HG03039 (cell line): Measurements from ENCODE around the gene SEMA6D.

Experiments used
- ATAC-seq: cut with Tn5 transposase; IDR thresholded peaks from one replicate; pipeline ENCODE4 v1.9.1; 2021; ENCODE audit warnings: mild to moderate bottlenecking, moderate library complexity; ENCODE audit not compliant: unreplicated experiment

Gene SEMA6D

GRCh38 chr15:47741907-47742306 lies 24.6 kb downstream of the SEMA6D start:
- ATAC-seq = no peak

DNA sequence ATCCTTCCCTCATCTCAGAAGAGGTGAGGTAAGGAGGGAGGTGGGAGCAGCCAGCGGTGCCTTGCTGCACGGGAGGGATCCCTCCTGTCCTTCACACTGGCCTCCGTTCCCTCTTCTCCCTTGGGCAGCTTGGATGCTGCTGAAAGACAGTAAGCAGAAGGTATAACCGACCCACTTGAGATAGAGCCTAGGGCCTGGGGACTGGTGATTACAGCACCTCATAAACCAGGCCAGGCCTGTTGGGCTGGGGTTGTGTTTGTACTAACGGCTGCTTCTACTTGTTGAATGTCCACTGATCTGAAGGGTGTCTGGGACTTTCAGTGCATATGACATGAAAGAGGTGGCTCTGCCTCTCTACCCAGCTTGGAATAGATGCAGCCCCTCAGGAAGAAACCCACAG lies 25.0 kb downstream of the SEMA6D start:
- ATAC-seq = no peak

- ATAC-seq = no peak
Measured at GRCh38 chr15:47742742-47743141, 25.4 kb downstream of the SEMA6D start.

DNA sequence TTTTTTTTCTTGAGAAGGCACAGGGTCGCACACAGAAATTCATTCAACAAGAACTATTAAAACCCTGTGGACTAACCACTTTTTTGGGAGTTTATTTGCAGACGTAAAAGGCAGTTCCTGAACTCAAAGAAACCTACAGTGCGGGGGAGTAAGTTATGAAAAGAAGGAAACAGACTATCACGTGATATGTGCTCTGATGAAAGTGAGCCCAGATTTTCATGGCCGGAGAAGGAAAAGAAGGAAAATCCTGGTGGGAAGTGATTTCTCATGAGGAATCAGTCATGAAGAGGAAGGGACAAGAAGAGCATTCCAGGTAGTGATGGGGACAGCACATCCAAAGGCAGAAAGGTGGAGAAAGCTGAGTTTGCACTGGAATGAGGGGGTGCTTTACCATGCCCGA lies 26.1 kb downstream of the SEMA6D start:
- no peak for ATAC-seq

GRCh38 chr15:47743886-47744285 lies 26.6 kb downstream of the SEMA6D start:
- ATAC-seq = no peak

- no peak for ATAC-seq
Measured at GRCh38 chr15:47744496-47744895, 27.2 kb downstream of the SEMA6D start.

GRCh38 chr15:47744973-47745372 lies 27.7 kb downstream of the SEMA6D start:
- no peak for ATAC-seq

- ATAC-seq = no peak
Measured at GRCh38 chr15:47746516-47746915, 29.2 kb downstream of the SEMA6D start.

DNA sequence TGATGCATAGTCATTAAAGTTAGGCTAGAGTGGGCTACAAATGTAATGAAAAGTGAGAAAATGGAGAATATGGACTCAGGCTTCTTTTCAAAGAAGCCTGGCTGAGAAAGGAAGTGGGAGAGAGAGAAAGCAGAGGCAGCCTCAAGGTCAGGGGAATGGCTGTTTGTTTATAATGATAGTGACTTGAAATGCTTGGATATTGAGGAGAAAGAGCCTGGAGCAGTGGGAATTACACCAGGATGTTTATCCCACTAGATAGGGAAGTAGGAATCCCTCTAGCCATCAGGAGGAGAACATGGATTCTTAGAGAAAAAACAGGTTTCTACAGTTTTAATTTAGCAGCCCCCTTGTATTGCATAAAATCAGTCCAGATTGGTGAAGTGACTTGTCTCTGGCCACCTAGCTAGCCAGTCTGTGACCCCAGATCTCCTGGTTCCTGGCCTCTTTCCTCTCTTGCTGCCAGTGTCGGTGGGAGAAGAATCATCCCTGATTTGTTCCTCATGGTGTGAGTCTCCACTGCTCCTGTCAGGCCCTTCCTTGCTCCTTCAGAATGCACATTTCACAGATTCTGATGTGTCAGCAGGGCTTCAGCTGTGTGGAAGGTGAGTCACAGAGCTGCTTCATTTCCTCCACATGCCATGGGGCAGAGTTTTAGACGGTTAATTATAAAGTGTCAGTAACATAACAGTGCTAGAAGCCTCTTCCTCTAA lies 32.9 kb downstream of the SEMA6D start:
- ATAC-seq = no peak

- ATAC-seq = no peak
Measured at GRCh38 chr15:47750740-47751262, 33.5 kb downstream of the SEMA6D start.

DNA sequence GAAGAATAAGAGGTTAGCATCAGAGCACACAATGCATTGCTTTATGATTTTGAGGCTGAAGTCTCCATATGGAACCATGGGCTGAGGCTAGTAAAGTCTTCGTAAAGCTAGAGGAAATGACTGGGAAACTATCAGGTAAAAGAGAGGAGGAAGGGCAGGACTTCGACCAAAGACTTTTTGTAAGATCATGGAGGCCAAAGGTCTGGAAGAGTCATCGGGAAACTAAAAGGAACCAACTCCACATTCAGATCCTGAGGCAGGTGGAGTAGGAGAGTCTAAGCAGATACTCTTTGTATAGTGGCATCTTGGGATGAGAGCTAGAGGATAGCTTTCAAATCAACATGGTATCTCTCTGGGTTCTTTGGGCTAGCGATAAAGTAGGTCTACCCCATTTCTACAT lies 36.3 kb downstream of the SEMA6D start:
- ATAC-seq = no peak

GRCh38 chr15:47754312-47754711 lies 37.0 kb downstream of the SEMA6D start:
- no peak for ATAC-seq

GRCh38 chr15:47755941-47756340 lies 38.6 kb downstream of the SEMA6D start:
- no peak for ATAC-seq

GRCh38 chr15:47756872-47757271 lies 39.6 kb downstream of the SEMA6D start:
- no peak for ATAC-seq

DNA sequence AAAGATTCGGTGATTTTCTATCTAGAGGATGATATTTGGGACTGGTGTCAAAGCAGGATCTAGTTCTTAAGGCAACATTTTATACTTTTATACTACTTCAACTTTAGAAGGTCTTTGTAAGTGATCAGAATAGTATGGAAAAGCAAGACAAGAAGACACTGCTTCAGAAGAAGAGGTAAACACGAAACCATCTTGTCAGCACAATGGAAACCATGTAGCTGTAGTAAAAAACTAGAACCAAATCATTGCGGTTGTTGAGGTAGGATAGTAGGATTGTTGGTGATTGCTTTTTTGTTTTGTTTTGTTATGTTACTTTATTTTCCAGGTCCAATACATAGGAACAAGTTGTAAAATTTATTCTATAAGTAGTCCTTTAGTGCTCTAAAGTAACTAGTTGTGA lies 40.0 kb downstream of the SEMA6D start:
- no peak for ATAC-seq

DNA sequence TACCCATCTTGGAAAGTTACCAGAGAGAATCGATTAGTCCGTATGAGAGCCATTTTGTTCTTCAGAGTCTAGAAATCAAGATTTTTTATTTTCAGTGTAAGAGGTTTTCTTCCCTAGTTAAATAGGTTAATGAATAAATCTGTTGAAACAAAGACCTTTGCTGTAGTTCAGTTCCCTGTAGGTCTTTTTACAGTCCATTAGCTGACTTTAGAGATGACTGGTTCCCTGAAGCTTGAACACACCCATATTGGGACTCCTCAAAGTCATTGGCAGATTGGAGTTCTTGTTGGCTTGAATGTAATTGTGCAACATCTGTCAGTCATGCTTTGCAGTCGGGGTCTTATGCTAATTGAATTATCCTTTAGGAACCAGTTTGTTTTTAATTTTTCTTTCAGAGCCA lies 45.3 kb downstream of the SEMA6D start:
- ATAC-seq = no peak

- no peak for ATAC-seq
Measured at GRCh38 chr15:47764666-47765065, 47.4 kb downstream of the SEMA6D start.

DNA sequence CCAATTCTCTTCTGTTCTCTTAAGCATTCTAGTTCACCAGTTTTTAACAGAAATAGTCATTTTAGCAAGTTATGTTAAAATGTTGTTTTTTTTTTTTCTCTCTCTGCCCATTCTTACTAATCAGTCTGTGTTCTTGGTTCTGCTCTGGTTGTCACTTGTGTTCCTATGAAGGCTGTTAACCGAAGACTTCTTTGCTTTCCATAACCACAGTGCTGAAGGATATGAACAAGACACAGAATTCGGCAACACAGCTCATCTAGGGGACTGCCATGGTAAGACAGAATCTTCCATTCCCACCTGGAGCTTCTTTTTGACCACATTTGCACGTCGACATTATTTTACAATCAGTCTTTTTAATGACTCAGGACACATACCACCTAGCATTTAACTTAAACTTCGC lies 49.1 kb downstream of the SEMA6D start:
- ATAC-seq = no peak

- no peak for ATAC-seq
Measured at GRCh38 chr15:47767035-47767434, 49.7 kb downstream of the SEMA6D start.

- ATAC-seq = no peak
Measured at GRCh38 chr15:47768735-47769134, 51.4 kb downstream of the SEMA6D start.

GRCh38 chr15:47769166-47769565 lies 51.9 kb downstream of the SEMA6D start:
- ATAC-seq = no peak

DNA sequence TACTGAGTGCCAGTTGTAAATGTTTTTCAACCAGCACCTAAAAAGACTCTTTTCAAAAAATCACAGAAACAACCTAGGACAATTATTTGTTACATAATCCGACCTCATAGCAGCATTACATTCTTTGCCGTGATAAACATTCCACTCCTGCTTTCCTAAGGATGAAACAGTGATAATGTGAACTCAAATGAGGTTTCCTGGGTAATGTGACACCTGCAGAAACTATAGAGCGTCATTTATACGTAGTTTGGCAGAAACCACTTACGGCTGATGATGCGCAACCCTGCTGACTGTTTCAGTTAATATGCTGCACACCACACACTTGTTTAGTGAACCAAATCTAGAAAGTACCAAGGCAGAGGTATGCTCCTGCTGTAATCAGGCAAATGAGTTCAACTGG lies 55.8 kb downstream of the SEMA6D start:
- no peak for ATAC-seq

DNA sequence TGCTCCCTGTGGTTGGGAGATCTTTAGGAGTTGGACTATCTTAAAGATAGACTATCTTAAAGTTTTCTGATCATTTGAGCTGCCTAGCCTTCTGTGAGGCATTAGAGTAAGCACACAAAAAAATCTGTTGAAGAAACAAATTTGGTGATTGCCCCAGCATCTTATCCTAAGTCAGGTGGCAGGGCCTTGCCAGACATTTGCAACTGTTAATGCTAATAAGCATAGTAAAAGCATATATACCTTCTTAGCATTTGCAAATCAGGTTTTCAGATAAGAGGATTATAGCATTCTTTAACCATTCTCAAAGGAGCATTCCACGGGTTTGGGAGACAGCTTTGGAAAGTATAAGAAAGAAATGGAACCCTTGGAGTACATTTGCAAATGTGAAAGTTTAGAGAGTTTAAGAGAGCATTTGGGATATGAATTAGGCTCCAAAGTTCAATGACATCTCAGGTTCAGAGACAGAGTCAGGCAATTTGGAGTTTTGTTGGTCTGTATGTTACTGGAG lies 61.0 kb downstream of the SEMA6D start:
- no peak for ATAC-seq
